Breast epithelium (tissue), 3 donors: Measurements from ENCODE around the gene CDH4.

ENCODE experiments used
- CTCF ChIP-seq, 3 donors: fragments of 450-650 bp; IDR thresholded peaks; one replicate each; pipeline ENCODE4 v1.5.1; 2016 to 2017; ENCODE audit warnings: antibody characterized with exemption in 3 of 3, mild to moderate bottlenecking in 3 of 3, moderate library complexity in 3 of 3
- POLR2A ChIP-seq: fragments of 450-650 bp; IDR thresholded peaks from one replicate; pipeline ENCODE4 v1.6.1; 2016; ENCODE audit warnings: antibody characterized with exemption, mild to moderate bottlenecking, moderate library complexity
- POLR2AphosphoS5 ChIP-seq, 3 donors: sonication (generic); formaldehyde crosslinking; IDR thresholded peaks; one replicate each; pipeline ENCODE4 v1.6.1; 2017; ENCODE audit warnings: antibody characterized with exemption in 3 of 3

GRCh38 chr20:61372137-61373054, 120.3 kb downstream of the CDH4 start:
- TF ChIP-seq POLR2A (no peak), POLR2AphosphoS5 (IDR thresholded peaks at IDR 0.05) (no peak), CTCF (IDR thresholded peaks at IDR 0.05) (no peak)
